Colonic mucosa (tissue), 4 donors: ENCODE measurements around the gene AOPEP. TPM values are rescaled to one million over a fixed set of nuclear protein-coding genes. Genes with fewer than 3 reads are reported as not detected.

Experiments
- DNase-seq: peaks from one replicate; pipeline ENCODE4 v3.0.0-alpha.2; 2020
- H3K27ac ChIP-seq: fragments of 200-600 bp; one replicate; pipeline ENCODE4 v1.8.0; 2021
- H3K27me3 ChIP-seq: fragments of 200-600 bp; one replicate; pipeline ENCODE4 v1.8.0; 2021
- H3K36me3 ChIP-seq: fragments of 200-600 bp; one replicate; pipeline ENCODE4 v1.8.0; 2021
- H3K4me1 ChIP-seq: fragments of 200-600 bp; one replicate; pipeline ENCODE4 v1.8.0; 2021; ENCODE audit warnings: mild to moderate bottlenecking
- H3K4me3 ChIP-seq: fragments of 200-600 bp; one replicate; pipeline ENCODE4 v1.8.0; 2021
- H3K9ac ChIP-seq, 2 donors: one replicate each; pipeline ENCODE4 v1.7.0; 2013; ENCODE audit warnings: control low read depth in 2 of 2, low read depth in 2 of 2, low read length in 2 of 2
- H3K9me3 ChIP-seq: fragments of 200-600 bp; one replicate; pipeline ENCODE4 v1.8.0; 2021
- CTCF ChIP-seq: fragments of 200-600 bp; IDR thresholded peaks from one replicate; pipeline ENCODE4 v1.8.0; 2022; ENCODE audit warnings: antibody characterized with exemption, mild to moderate bottlenecking
- intact Hi-C: fragments of 100-400 bp; cut with DNase I; formaldehyde crosslinking; loops from one replicate; pipeline ENCODE4 v1.14.1; 2022
- total RNA-seq, 2 donors: library from RNA; stranded (reverse); fragmentation: NEBNext Ultra II Directional in 1 of 2; extraction: Animal tissue kit (Norgen Biotek cat#: 25700) in 1 of 2; gene quantifications; one replicate each; pipeline ENCODE4 v1.2.1, GENCODE V29; 2021
- donor health status: healthy.
- donor health status: DM: no; HTN: no; CAD: no.
- donor health status: DM: no; HTN: no; CAD: no.

The AOPEP gene
- total RNA-seq, 2 donors from 2014 or later = 38.4 to 43.2 TPM

GRCh38 chr9:94760010-94760409 lies 33.5 kb downstream of the AOPEP start:
- Histone ChIP-seq H3K27me3 (no peaks in the 10 kb centered on the region), H3K4me1 (no peaks in the 10 kb centered on the region), H3K9me3 (no peaks in the 10 kb centered on the region), H3K4me3 (no peak overlapping the region), H3K9ac (no peak overlapping the region), H3K27ac (no peak overlapping the region), H3K36me3 (no peaks in the 10 kb centered on the region)
- TF ChIP-seq CTCF = no peak
- intact Hi-C loops = no loop called here
- no peak for DNase-seq

DNA sequence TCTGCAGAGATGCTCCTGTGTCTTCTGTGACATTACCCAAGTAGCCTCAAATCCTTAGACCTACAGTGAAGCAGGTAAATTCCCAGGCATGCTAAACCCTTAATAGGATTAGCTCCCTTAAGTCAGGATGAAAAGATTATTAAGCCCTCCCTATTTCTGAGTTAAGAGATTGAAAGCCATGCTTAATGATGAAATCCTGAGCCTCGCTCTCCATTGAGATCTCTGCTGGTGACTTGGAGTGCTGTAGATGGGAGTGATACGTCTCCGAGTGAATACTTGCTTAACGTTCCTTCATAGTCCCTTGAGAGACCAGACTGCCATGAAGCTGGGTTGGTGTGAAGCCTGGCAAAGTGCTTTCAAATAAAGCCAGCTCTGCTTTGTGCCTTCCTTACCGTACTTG lies 34.2 kb downstream of the AOPEP start:
- DNase-seq = no peak
- no peaks in the 10 kb centered on the region for H3K36me3 ChIP-seq
- no peak for TF ChIP-seq CTCF
- H3K27ac ChIP-seq = no peak overlapping the region
- no peak overlapping the region for H3K9ac ChIP-seq
- H3K4me3 ChIP-seq = no peak overlapping the region
- H3K4me1 ChIP-seq = no peaks in the 10 kb centered on the region
- H3K9me3 ChIP-seq = no peaks in the 10 kb centered on the region
- no peaks in the 10 kb centered on the region for H3K27me3 ChIP-seq
- intact Hi-C loops = no loop called here

DNA sequence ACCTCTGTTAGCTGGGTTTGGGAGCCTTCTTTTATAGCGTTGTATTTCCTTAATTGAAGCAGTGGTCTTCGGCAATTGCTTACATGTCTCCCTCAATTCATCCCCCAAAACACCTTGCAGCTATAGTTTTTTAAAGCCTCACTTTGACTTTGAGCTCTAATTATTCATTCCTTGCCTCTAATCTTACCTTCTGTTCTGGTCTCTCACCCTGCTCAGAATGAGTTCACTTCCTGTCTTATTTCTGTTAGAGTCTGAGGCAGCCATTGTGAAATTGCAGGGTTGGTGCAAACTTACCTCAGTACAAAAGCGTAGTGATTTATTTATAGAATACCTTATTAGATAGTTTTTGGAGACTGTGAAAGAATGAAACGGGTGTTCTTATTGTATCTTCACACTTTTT lies 35.0 kb downstream of the AOPEP start:
- Histone ChIP-seq H3K4me1 (no peaks in the 10 kb centered on the region), H3K27me3 (no peaks in the 10 kb centered on the region), H3K4me3 (no peak overlapping the region), H3K27ac (no peak overlapping the region), H3K36me3 (no peaks in the 10 kb centered on the region), H3K9me3 (no peaks in the 10 kb centered on the region), H3K9ac (no peak overlapping the region)
- intact Hi-C loops = no loop called here
- DNase-seq = no peak
- no peak for TF ChIP-seq CTCF

DNA sequence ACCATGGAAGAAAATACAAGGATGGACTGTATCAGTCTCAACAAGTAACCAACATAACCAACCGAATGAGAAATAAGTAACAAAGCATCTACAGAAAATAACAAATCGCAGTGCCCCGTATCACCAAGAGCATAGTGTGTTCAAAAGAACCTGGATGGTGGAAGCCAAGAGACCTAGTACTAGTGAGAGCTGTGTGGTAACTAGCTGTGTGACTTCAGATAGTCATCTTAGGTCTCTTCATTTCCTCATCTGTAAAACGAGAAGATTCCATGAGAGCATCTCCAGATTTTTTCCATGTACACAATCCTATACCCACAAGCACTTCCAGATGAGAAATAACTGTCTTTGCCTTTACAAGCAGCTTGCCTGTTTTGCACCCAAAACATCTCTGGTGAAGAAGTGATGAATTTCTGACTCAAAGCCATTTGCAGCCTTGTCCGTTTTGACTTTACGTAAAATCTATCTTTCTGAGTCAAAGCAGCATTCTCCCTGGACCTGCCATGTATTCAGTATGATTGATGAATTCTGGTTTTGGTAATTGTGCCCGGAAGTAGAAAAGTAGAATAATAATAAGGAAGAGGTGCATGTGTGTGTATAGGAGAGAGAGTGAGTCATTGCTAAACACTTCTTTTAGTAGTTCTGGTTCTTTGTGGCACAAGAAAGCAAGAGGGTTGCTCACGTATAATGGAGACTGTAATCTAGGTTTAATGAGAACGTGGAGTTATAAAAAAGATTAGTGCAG lies 41.0 kb downstream of the AOPEP start:
- no peak overlapping the region for H3K4me3 ChIP-seq
- TF ChIP-seq CTCF = no peak
- H3K36me3 ChIP-seq = no peaks in the 10 kb centered on the region
- H3K9me3 ChIP-seq = no peaks in the 10 kb centered on the region
- no peak for DNase-seq
- no peaks in the 10 kb centered on the region for H3K27me3 ChIP-seq
- intact Hi-C loops = no loop called here
- no peak overlapping the region for H3K9ac ChIP-seq
- H3K27ac ChIP-seq = no peak overlapping the region
- H3K4me1 ChIP-seq = no peaks in the 10 kb centered on the region

DNA sequence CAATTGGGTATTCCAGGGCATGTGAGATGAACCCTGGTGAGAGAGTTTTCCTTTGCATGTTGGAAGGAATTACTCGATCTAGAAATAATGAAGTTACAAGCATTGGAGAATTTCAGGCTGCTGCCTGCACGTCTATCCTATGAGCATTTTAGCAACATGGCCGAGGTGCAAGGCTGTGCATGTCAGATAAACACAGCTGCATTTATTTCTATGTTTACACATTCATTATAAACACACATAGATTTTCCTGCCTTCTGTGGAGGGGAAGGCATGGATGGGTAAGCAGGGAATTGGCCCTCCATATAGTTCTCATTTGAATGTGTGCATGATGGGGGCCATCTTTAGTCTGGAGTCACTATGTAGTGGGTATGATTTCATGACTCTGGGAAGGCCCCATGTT lies 42.3 kb downstream of the AOPEP start:
- Histone ChIP-seq H3K36me3 (no peaks in the 10 kb centered on the region), H3K9me3 (no peaks in the 10 kb centered on the region), H3K27me3 (no peaks in the 10 kb centered on the region), H3K27ac (no peak overlapping the region), H3K9ac (no peak overlapping the region), H3K4me3 (no peak overlapping the region), H3K4me1 (no peaks in the 10 kb centered on the region)
- intact Hi-C loops = no loop called here
- no peak for TF ChIP-seq CTCF
- DNase-seq = no peak
